Astrocyte (in vitro differentiated cells and primary cell): ENCODE results near the gene USP54. TPM values are rescaled to one million over a fixed set of nuclear protein-coding genes. Genes with fewer than 3 reads are reported as not detected.
A peak's percentile ranks its signal among the peaks of the same experiment; 100 is the strongest.

ENCODE experiments used
- DNase-seq: peaks from one replicate; pipeline ENCODE4 v3.0.0-alpha.2; 2010; ENCODE audit warnings: low read depth
- FAIRE-seq: peaks from 2 replicates; lab custom pipeline; 2011; peaks lifted over from hg19 to GRCh38; lab: Jason Lieb, UNC
- H2AFZ ChIP-seq: 2 replicates; pipeline ENCODE4 v1.6.0; 2012; ENCODE audit warnings: low read depth, low read length, inconsistent platforms
- H3K27ac ChIP-seq: 2 replicates; pipeline ENCODE4 v1.5.1; 2011; ENCODE audit warnings: low read depth, low read length, inconsistent platforms
- H3K27me3 ChIP-seq: 2 replicates; pipeline ENCODE4 v1.6.0; 2011; ENCODE audit warnings: low read length, inconsistent platforms; ENCODE audit not compliant: insufficient read depth
- H3K36me3 ChIP-seq: 2 replicates; pipeline ENCODE4 v1.5.1; 2011; ENCODE audit warnings: low read length, inconsistent platforms; ENCODE audit not compliant: insufficient read depth
- H3K4me1 ChIP-seq: 2 replicates; pipeline ENCODE4 v1.5.1; 2011; ENCODE audit warnings: low read length, inconsistent platforms; ENCODE audit not compliant: insufficient read depth
- H3K4me2 ChIP-seq: 2 replicates; pipeline ENCODE4 v1.6.0; 2012; ENCODE audit warnings: low read length, inconsistent platforms
- H3K4me3 ChIP-seq: 2 replicates; pipeline ENCODE4 v1.5.1; 2011; ENCODE audit warnings: low read depth, mild to moderate bottlenecking, low read length, inconsistent platforms; ENCODE audit not compliant: insufficient read depth
- H3K79me2 ChIP-seq: 2 replicates; pipeline ENCODE4 v1.6.0; 2012; ENCODE audit warnings: mild to moderate bottlenecking, low read length, inconsistent platforms; ENCODE audit not compliant: insufficient read depth
- H3K9ac ChIP-seq: 2 replicates; pipeline ENCODE4 v1.6.0; 2012; ENCODE audit warnings: mild to moderate bottlenecking, low read length, inconsistent platforms
- H3K9me3 ChIP-seq: 2 replicates; pipeline ENCODE4 v1.5.1; 2012; ENCODE audit warnings: low read depth, mild to moderate bottlenecking, low read length, inconsistent platforms; ENCODE audit not compliant: insufficient read depth
- H4K20me1 ChIP-seq: 2 replicates; pipeline ENCODE4 v1.6.0; 2012; ENCODE audit warnings: low read length, inconsistent platforms; ENCODE audit not compliant: insufficient read depth
- H3K27ac Mint-ChIP-seq: one replicate; pipeline ENCODE4 v1.8.0; 2021; ENCODE audit warnings: mild to moderate bottlenecking, mixed read lengths; ENCODE audit not compliant: unreplicated experiment
- H3K27me3 Mint-ChIP-seq: one replicate; pipeline ENCODE4 v1.8.0; 2021; ENCODE audit warnings: low read depth, mixed read lengths; ENCODE audit not compliant: unreplicated experiment
- H3K36me3 Mint-ChIP-seq: one replicate; pipeline ENCODE4 v1.8.0; 2021; ENCODE audit warnings: low read depth, mixed read lengths; ENCODE audit not compliant: unreplicated experiment
- H3K4me1 Mint-ChIP-seq: one replicate; pipeline ENCODE4 v1.8.0; 2021; ENCODE audit warnings: low read depth, mixed read lengths; ENCODE audit not compliant: unreplicated experiment
- H3K4me3 Mint-ChIP-seq: one replicate; pipeline ENCODE4 v1.8.0; 2021; ENCODE audit warnings: mild to moderate bottlenecking, moderate library complexity, mixed read lengths; ENCODE audit not compliant: unreplicated experiment
- H3K9me3 Mint-ChIP-seq: one replicate; pipeline ENCODE4 v1.8.0; 2021; ENCODE audit warnings: mild to moderate bottlenecking, mixed read lengths; ENCODE audit not compliant: unreplicated experiment
- CTCF ChIP-seq: IDR thresholded peaks from 2 replicates; pipeline ENCODE4 v1.5.1; 2011; ENCODE audit warnings: low read depth, mild to moderate bottlenecking, inconsistent platforms, low read length, moderate library complexity; ENCODE audit not compliant: insufficient read depth
- EZH2 ChIP-seq: IDR thresholded peaks from 2 replicates; pipeline ENCODE4 v1.6.1; 2012; ENCODE audit warnings: mild to moderate bottlenecking, low read length, inconsistent platforms; ENCODE audit not compliant: insufficient read depth
- total RNA-seq: library from RNA; stranded (reverse); gene quantifications from 2 replicates; pipeline ENCODE4 v1.2.1, GENCODE V29; 2021

The USP54 gene
- total RNA-seq, 1 donor from 2014 or later = 85.9 TPM

- Histone ChIP-seq H4K20me1 (no peaks in the 10 kb centered on the region), H3K79me2 (no peaks in the 10 kb centered on the region), H2AFZ (no peak overlapping the region), H3K9me3 (no peaks in the 10 kb centered on the region), H3K27ac (no peak overlapping the region), H3K4me1 (peaks cover 18% of the 10 kb centered on the region), H3K9ac (no peak overlapping the region), H3K4me2 (no peak overlapping the region), H3K4me3 (no peak overlapping the region), H3K27me3 (no peaks in the 10 kb centered on the region), H3K36me3 (no peaks in the 10 kb centered on the region)
- H3K27ac Mint-ChIP-seq = peak overlapping the region; percentile 18
- peaks cover 27% of the 10 kb centered on the region for H3K4me1 Mint-ChIP-seq
- H3K4me3 Mint-ChIP-seq = no peak overlapping the region
- TF ChIP-seq CTCF = no peak
- no peaks in the 10 kb centered on the region for H3K36me3 Mint-ChIP-seq
- H3K27me3 Mint-ChIP-seq = no peaks in the 10 kb centered on the region
- FAIRE-seq = no peak
- DNase-seq = no peak
- no peaks in the 10 kb centered on the region for H3K9me3 Mint-ChIP-seq
Observed at GRCh38 chr10:73593812-73594211, 2.7 kb upstream of the USP54 start.

GRCh38 chr10:73593110-73593509 lies 2.0 kb upstream of the USP54 start:
- Histone ChIP-seq H3K4me3 (no peak overlapping the region), H3K9me3 (no peaks in the 10 kb centered on the region), H4K20me1 (no peaks in the 10 kb centered on the region), H3K4me1 (peaks cover 18% of the 10 kb centered on the region), H3K79me2 (no peaks in the 10 kb centered on the region), H3K27me3 (no peaks in the 10 kb centered on the region), H3K9ac (no peak overlapping the region), H3K27ac (no peak overlapping the region), H3K4me2 (no peak overlapping the region), H2AFZ (no peak overlapping the region), H3K36me3 (no peaks in the 10 kb centered on the region)
- H3K36me3 Mint-ChIP-seq = no peaks in the 10 kb centered on the region
- no peak overlapping the region for H3K4me3 Mint-ChIP-seq
- H3K4me1 Mint-ChIP-seq = peaks cover 30% of the 10 kb centered on the region
- H3K27ac Mint-ChIP-seq = peak overlapping the region; percentile 96
- H3K9me3 Mint-ChIP-seq = no peaks in the 10 kb centered on the region
- FAIRE-seq (no peak), DNase-seq (no peak)
- H3K27me3 Mint-ChIP-seq = no peaks in the 10 kb centered on the region
- TF ChIP-seq EZH2 (no peak), CTCF (no peak)

GRCh38 chr10:73591935-73592699 lies 975 bp upstream of the USP54 start:
- Mint-ChIP-seq H3K9me3 (no peaks in the 10 kb centered on the region), H3K36me3 (no peaks in the 10 kb centered on the region), H3K4me3 (peak overlapping the region; percentile 86), H3K4me1 (peaks cover 24% of the 10 kb centered on the region), H3K27me3 (no peaks in the 10 kb centered on the region), H3K27ac (peak overlapping the region; percentile 96)
- TF ChIP-seq EZH2 (no peak), CTCF (no peak)
- no peaks in the 10 kb centered on the region for H3K36me3 ChIP-seq
- no peaks in the 10 kb centered on the region for H4K20me1 ChIP-seq
- H3K4me2 ChIP-seq = peak overlapping the region; percentile 80
- H2AFZ ChIP-seq = peak overlapping the region; percentile 62
- no peak overlapping the region for H3K4me3 ChIP-seq
- H3K79me2 ChIP-seq = no peaks in the 10 kb centered on the region
- DNase-seq (peak; percentile 46), FAIRE-seq (no peak)
- H3K4me1 ChIP-seq = peaks cover 13% of the 10 kb centered on the region
- peak overlapping the region; percentile 70 for H3K27ac ChIP-seq
- H3K9ac ChIP-seq = peak overlapping the region; percentile 63
- no peaks in the 10 kb centered on the region for H3K9me3 ChIP-seq
- H3K27me3 ChIP-seq = no peaks in the 10 kb centered on the region
